Stomach (tissue), 9 donors: ENCODE data around the gene EXOC2. TPM values are rescaled to one million over a fixed set of nuclear protein-coding genes. Genes with fewer than 3 reads are reported as not detected.

Experiments
- DNase-seq, 2 donors: peaks; one replicate each; pipeline versions ENCODE4 v3.0.0 to v3.0.0-alpha.2; 2013 to 2019
- H3K27ac ChIP-seq, 5 donors: fragments of 200-600 bp in 4 of 5; sonication (generic) in 4 of 5; one replicate each; pipeline ENCODE4 v1.5.1; 2013 to 2019; ENCODE audit warnings: mild to moderate bottlenecking in 1 of 5, moderate library complexity in 1 of 5
- H3K27me3 ChIP-seq, 3 donors: fragments of 200-600 bp; sonication (generic); one replicate each; pipeline ENCODE4 v1.5.1; 2017 to 2019; ENCODE audit warnings: mixed run types in 1 of 3
- H3K36me3 ChIP-seq, 4 donors: fragments of 200-600 bp; sonication (generic); 1 replicate in 3 of 4; 2 replicates in 1 of 4; pipeline ENCODE4 v1.5.1; 2016 to 2019
- H3K4me1 ChIP-seq, 4 donors: fragments of 200-600 bp; sonication (generic); one replicate each; pipeline ENCODE4 v1.5.1; 2016 to 2019
- H3K4me3 ChIP-seq, 4 donors: fragments of 200-600 bp; sonication (generic) in 3 of 4; one replicate each; pipeline ENCODE4 v1.5.1; 2016 to 2019; ENCODE audit warnings: mild to moderate bottlenecking in 1 of 4
- H3K9me3 ChIP-seq, 4 donors: fragments of 200-600 bp; sonication (generic); one replicate each; pipeline ENCODE4 v1.5.1; 2016 to 2019
- CTCF ChIP-seq, 7 experiments: fragments of 450-650 bp in 4 of 7; fragments of 200-600 bp in 3 of 7; sonication (generic) in 3 of 7; IDR thresholded peaks; one replicate each; pipeline ENCODE4 v1.5.1; 2016 to 2019; ENCODE audit warnings: antibody characterized with exemption in 7 of 7, control low read depth in 2 of 7, mild to moderate bottlenecking in 1 of 7
- EP300 ChIP-seq: sonication (generic); formaldehyde crosslinking; IDR thresholded peaks from one replicate; pipeline ENCODE4 v1.6.1; 2017; ENCODE audit warnings: antibody characterized with exemption
- POLR2A ChIP-seq, 4 donors: fragments of 450-650 bp; IDR thresholded peaks; one replicate each; pipeline ENCODE4 v1.6.1; 2016; ENCODE audit warnings: antibody characterized with exemption in 4 of 4, control low read depth in 2 of 4, mild to moderate bottlenecking in 1 of 4, moderate library complexity in 1 of 4
- POLR2AphosphoS5 ChIP-seq, 3 donors: sonication (generic); formaldehyde crosslinking; IDR thresholded peaks; one replicate each; pipeline ENCODE4 v1.6.1; 2016; ENCODE audit warnings: antibody characterized with exemption in 3 of 3
- WGBS, 5 donors: extraction: QIAGEN DNeasy Blood & Tissue Kit in 3 of 5; methylation state at CpG; one replicate each; pipeline versions ENCODE4 v1.1.5 to v1.1.7; 2013 to 2018; 5-methylcytosine and 5-hydroxymethylcytosine counted together
- intact Hi-C: fragments of 100-400 bp; cut with DNase I; formaldehyde crosslinking; loops from one replicate; pipeline ENCODE4 v1.15.1; 2023; ENCODE audit warnings: low total_unique reads
- polyA plus RNA-seq, 3 donors: library from polyadenylated mRNA; stranded (reverse); fragments of 200-250 nt; gene quantifications; one replicate each; pipeline ENCODE4 v1.2.3, GENCODE V29; 2013
- total RNA-seq, 5 donors: library from RNA; depleted of rRNA; stranded (reverse); fragments of >200 nt; gene quantifications; one replicate each; pipeline versions ENCODE4 v1.1.0 to v1.2.3, GENCODE V29; 2014 to 2016
- donor health status: healthy with polysubstance abuse.
- donor health status: Bipolar disorder and iron deficiency.
- donor health status: healthy.

EXOC2 gene
- total and polyA plus RNA-seq, 8 donors = 5.3 to 39.7 (median 13.8) TPM

GRCh38 chr6:705047-705446 lies 12.1 kb upstream of the EXOC2 start:
- Histone ChIP-seq H3K27ac (peak overlapping the region in 3 of 5 donors; percentile 1 to 36 (median 7)), H3K4me3 (no peak overlapping the region), H3K4me1 (peaks cover 0 to 14% (median 8%) of the 10 kb centered on the region in 4 donors), H3K36me3 (no peaks in the 10 kb centered on the region), H3K27me3 (peaks cover 0 to 2% (median 0%) of the 10 kb centered on the region in 3 donors), H3K9me3 (no peaks in the 10 kb centered on the region)
- TF ChIP-seq POLR2AphosphoS5 (IDR thresholded peaks at IDR 0.05) (no peak), CTCF (IDR thresholded peaks at IDR 0.05) (no peak), EP300 (no peak), POLR2A (IDR thresholded peaks at IDR 0.05) (no peak)
- no peak for DNase-seq
- intact Hi-C loops = no loop called here
- WGBS, 5 donors = 14 to 39% (median 29%) methylated on average over 4 of the region's 4 CpGs

DNA sequence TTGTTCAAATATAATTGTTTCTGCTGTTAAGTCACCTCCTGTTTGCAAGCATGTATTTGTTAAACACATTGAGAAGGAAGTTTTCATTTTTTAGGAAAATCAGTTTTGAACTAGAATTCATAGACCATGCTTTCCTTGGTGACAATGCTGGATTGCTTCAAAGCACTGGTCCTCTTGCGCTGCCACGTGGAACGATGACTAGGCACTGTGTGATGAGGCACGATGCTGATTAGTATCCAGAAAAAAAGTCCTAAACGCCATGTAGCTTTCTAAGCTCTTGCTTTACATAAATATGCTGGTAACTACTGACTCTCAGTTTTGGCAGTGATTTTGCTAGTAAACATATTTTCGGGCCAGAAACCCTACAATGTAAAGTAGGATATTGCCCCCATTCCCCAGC lies 11.1 kb upstream of the EXOC2 start:
- 69 to 78% (median 75%) methylated on average over 6 of the region's 6 CpGs for WGBS, 5 donors
- DNase-seq = peak in 1 of 2 donors; percentile 28
- Histone ChIP-seq H3K27ac (no peak overlapping the region), H3K27me3 (peaks cover 0 to 2% (median 0%) of the 10 kb centered on the region in 3 donors), H3K4me1 (peaks cover 0 to 10% (median 4%) of the 10 kb centered on the region in 4 donors), H3K4me3 (no peak overlapping the region), H3K36me3 (no peaks in the 10 kb centered on the region), H3K9me3 (no peaks in the 10 kb centered on the region)
- intact Hi-C loops = no loop called here
- TF ChIP-seq CTCF (IDR thresholded peaks at IDR 0.05) = no peak
- TF ChIP-seq POLR2AphosphoS5 (IDR thresholded peaks at IDR 0.05) = no peak
- TF ChIP-seq POLR2A (IDR thresholded peaks at IDR 0.05) = no peak
- TF ChIP-seq EP300 = no peak

DNA sequence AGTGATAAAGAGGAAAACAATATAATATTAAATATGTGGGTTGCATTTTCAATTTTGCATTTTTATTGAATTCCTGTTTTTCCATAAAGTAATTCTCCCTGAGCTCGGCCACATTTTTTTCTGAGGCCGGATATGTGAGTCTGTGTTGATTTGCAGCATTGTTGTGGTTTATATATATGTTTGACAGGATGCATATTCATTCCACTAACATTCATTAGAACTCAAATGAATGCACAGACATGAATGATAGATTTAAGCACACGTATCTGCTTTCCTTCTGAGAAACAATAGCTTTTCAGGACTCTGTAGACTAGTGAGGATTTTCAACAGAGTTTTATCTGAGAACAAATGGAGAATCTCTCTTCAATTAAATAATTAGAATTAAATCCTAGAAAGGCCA lies 10.6 kb upstream of the EXOC2 start:
- H3K27me3 ChIP-seq = peaks cover 0 to 2% (median 0%) of the 10 kb centered on the region in 3 donors
- DNase-seq = no peak
- no peaks in the 10 kb centered on the region for H3K36me3 ChIP-seq
- H3K4me3 ChIP-seq = no peak overlapping the region
- no peak for TF ChIP-seq POLR2AphosphoS5 (IDR thresholded peaks at IDR 0.05)
- TF ChIP-seq CTCF (IDR thresholded peaks at IDR 0.05) = no peak
- TF ChIP-seq POLR2A (IDR thresholded peaks at IDR 0.05) = no peak
- TF ChIP-seq EP300 = no peak
- H3K9me3 ChIP-seq = no peaks in the 10 kb centered on the region
- intact Hi-C loops = no loop called here
- no peak overlapping the region for H3K27ac ChIP-seq
- H3K4me1 ChIP-seq = peaks cover 0 to 10% (median 4%) of the 10 kb centered on the region in 4 donors
- WGBS, 5 donors = 69 to 85% (median 75%) methylated on average over 3 of the region's 3 CpGs

- Histone ChIP-seq H3K36me3 (no peaks in the 10 kb centered on the region), H3K4me1 (peaks cover 0 to 7% (median 2%) of the 10 kb centered on the region in 4 donors), H3K9me3 (no peaks in the 10 kb centered on the region), H3K27ac (no peak overlapping the region), H3K27me3 (no peaks in the 10 kb centered on the region), H3K4me3 (no peak overlapping the region)
- intact Hi-C loops = no loop called here
- no peak for DNase-seq
- 63 to 76% (median 68%) methylated on average over 9 to 11 of the region's 11 CpGs for WGBS, 5 donors
- TF ChIP-seq POLR2A (IDR thresholded peaks at IDR 0.05) (no peak), CTCF (IDR thresholded peaks at IDR 0.05) (no peak)
Observed at GRCh38 chr6:701700-702479, 9.0 kb upstream of the EXOC2 start.
